Body of pancreas (tissue), 4 donors: Measurements from ENCODE around the gene KIF6.

Source experiments
- CTCF ChIP-seq, 7 experiments: fragments of 450-650 bp in 4 of 7; fragments of 200-600 bp in 3 of 7; sonication (generic) in 3 of 7; IDR thresholded peaks; one replicate each; pipeline ENCODE4 v1.5.1; 2016 to 2019; ENCODE audit warnings: antibody characterized with exemption in 7 of 7
- POLR2A ChIP-seq, 3 donors: fragments of 450-650 bp; IDR thresholded peaks; one replicate each; pipeline ENCODE4 v1.6.1; 2016; ENCODE audit warnings: antibody characterized with exemption in 3 of 3, mild to moderate bottlenecking in 2 of 3

DNA sequence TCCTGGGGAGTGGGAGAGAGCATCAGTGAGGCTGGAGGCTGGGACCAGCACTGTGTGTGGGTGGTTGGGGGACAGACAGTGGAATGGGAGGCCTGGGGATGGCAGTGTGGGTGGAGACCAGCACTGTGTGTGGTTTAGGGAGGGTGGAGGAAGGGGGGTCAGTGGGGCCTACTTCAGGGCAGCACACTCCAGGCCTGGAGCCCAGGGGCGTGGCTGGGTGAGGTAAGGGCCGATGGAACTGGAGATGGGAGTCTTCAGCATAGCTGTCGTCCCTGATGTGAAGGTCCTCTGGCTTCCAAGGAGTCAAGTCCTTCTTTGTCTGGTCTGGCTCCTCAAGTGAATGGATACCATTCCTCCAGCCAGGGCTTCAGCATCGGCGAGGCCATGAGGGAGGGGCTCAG lies 429.6 kb downstream of the KIF6 start:
- no peak for TF ChIP-seq CTCF (IDR thresholded peaks at IDR 0.05)
- no peak for TF ChIP-seq POLR2A (IDR thresholded peaks at IDR 0.05)
